HG02763 (cell line): ENCODE data around the gene TRIM14.
"Not testable (repeated sequence)": the region's sequence is repeated elsewhere in the genome, so short reads cannot be mapped to it uniquely, and the experiment has no call there.

Source experiments
- ATAC-seq: cut with Tn5 transposase; IDR thresholded peaks from one replicate; pipeline ENCODE4 v1.9.1; 2021; ENCODE audit warnings: mild to moderate bottlenecking, moderate library complexity; ENCODE audit not compliant: unreplicated experiment

TRIM14 gene

GRCh38 chr9:98109052-98109451, 10.0 kb downstream of the TRIM14 start:
- ATAC-seq = no peak

- ATAC-seq = peak; percentile 61
Observed at GRCh38 chr9:98108531-98109031, 10.4 kb downstream of the TRIM14 start.

GRCh38 chr9:98107926-98108325, 11.1 kb downstream of the TRIM14 start:
- ATAC-seq = no peak

GRCh38 chr9:98105006-98105405, 14.0 kb downstream of the TRIM14 start:
- no peak for ATAC-seq

GRCh38 chr9:98104445-98104881, 14.6 kb downstream of the TRIM14 start:
- no peak for ATAC-seq

- ATAC-seq = peak; percentile 97
Observed at GRCh38 chr9:98101868-98102273, 17.2 kb downstream of the TRIM14 start.

GRCh38 chr9:98101416-98101815, 17.6 kb downstream of the TRIM14 start:
- ATAC-seq = no peak

- no peak for ATAC-seq
Observed at GRCh38 chr9:98100456-98100855, 18.6 kb downstream of the TRIM14 start.

- ATAC-seq = no peak
Observed at GRCh38 chr9:98099898-98100297, 19.1 kb downstream of the TRIM14 start.

GRCh38 chr9:98099346-98099745, 19.7 kb downstream of the TRIM14 start:
- no peak for ATAC-seq

GRCh38 chr9:98097836-98098235, 21.2 kb downstream of the TRIM14 start:
- no peak for ATAC-seq

GRCh38 chr9:98096091-98096490, 22.9 kb downstream of the TRIM14 start:
- no peak for ATAC-seq

GRCh38 chr9:98095401-98095800, 23.6 kb downstream of the TRIM14 start:
- ATAC-seq = no peak

GRCh38 chr9:98094851-98095250, 24.2 kb downstream of the TRIM14 start:
- ATAC-seq = no peak

- no peak for ATAC-seq
Observed at GRCh38 chr9:98094316-98094715, 24.7 kb downstream of the TRIM14 start.

GRCh38 chr9:98092613-98092931, 26.4 kb downstream of the TRIM14 start:
- no peak for ATAC-seq

- ATAC-seq = no peak
Observed at GRCh38 chr9:98091735-98092612, 27.0 kb downstream of the TRIM14 start.

- not testable (repeated sequence) for ATAC-seq
Observed at GRCh38 chr9:98090674-98091073, 28.3 kb downstream of the TRIM14 start.

- no peak for ATAC-seq
Observed at GRCh38 chr9:98087420-98088354, 31.3 kb downstream of the TRIM14 start.

- no peak for ATAC-seq
Observed at GRCh38 chr9:98086461-98086860, 32.6 kb downstream of the TRIM14 start.

- no peak for ATAC-seq
Observed at GRCh38 chr9:98085944-98086343, 33.1 kb downstream of the TRIM14 start.

- no peak for ATAC-seq
Observed at GRCh38 chr9:98085058-98085457, 34.0 kb downstream of the TRIM14 start.
